GM18868 (cell line): Measurements from ENCODE around the gene NPFF.

Source experiments
- ATAC-seq: cut with Tn5 transposase; IDR thresholded peaks from one replicate; pipeline ENCODE4 v1.9.1; 2021; ENCODE audit warnings: mild to moderate bottlenecking, moderate library complexity; ENCODE audit not compliant: unreplicated experiment

The NPFF gene

GRCh38 chr12:53514628-53515290 is 7.5 kb upstream of the NPFF start:
- no peak for ATAC-seq

DNA sequence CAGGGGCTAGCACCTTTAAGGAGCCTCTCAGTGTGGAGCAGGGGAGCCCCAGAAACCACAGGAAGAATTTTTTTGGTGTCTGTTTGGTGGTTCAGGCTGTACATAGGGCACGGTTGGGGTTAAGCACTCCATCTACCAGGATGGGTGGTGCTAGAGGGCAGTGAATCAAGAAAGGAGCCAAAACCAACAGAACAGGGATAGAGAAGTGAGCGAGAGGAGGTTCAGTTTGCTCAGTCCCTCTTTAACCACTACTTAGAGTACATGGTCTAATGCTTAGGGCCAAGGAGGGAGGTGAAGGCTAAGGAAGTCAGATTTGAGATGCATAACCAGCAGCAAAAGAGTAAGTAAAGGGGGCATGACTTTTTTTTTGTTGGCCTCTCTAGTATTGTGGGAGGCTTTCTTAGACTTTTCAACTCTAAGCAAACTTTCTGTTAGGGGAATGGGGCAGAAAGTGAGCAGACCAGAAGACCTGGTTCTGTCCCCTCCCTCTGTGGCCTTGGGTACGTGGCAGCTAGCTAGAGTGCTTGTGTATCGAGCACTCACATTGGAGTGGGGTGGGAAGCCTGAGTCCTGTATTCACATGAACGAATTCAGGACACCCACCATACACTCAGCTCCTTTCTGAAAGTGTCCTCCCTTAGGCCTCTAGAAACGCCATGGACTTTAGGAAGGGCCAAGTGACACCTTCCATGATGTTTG is 6.6 kb upstream of the NPFF start:
- no peak for ATAC-seq

GRCh38 chr12:53510181-53510812 is 3.0 kb upstream of the NPFF start:
- no peak for ATAC-seq

DNA sequence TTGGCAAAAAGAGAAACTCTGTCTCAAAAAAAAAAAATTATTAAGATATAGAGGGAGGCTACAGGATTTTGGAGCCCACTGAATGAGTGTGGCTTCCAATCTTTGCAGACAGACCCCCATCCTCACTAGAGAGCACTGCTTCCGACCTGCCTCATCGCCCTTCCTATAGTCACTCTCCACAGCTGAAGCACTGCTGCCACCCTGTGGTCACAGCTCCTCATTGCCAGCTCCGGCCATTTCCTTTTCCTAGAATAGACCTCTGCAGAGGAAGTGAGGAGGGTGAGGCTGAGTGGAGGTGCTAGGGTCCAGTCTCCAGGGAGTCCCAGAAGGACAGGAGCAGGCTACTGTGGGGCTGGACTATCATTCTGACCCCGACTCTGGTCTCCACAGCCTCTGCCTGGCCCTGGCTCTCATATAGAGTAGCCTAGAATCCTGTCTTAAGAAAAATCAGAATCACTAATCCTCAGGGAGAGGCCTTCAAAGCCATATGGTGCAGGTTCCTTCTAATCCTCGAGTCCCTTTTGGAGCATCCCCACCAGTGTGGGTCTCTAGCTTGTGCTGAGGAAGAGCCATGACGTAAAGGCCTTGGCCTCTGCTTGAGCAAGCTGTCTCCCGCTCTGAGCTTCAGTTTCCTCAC is 1.4 kb upstream of the NPFF start:
- peak; percentile 86 for ATAC-seq

DNA sequence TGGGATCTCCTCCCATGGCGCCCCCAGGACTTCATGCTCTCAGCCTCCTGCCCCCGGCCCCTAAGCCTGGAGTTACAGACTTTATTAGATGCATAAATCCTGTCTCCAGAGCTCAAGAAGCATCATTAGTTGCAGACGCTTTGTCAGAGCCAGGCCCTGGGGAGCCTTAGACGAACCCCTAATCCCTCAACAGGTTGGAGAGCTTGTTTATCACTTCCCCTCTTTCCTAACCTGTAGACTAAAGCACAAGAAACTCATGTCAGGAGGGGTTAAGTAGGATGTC is 260 bp upstream of the NPFF start:
- ATAC-seq: no peak

GRCh38 chr12:53506450-53506785 is 866 bp downstream of the NPFF start:
- no peak for ATAC-seq

DNA sequence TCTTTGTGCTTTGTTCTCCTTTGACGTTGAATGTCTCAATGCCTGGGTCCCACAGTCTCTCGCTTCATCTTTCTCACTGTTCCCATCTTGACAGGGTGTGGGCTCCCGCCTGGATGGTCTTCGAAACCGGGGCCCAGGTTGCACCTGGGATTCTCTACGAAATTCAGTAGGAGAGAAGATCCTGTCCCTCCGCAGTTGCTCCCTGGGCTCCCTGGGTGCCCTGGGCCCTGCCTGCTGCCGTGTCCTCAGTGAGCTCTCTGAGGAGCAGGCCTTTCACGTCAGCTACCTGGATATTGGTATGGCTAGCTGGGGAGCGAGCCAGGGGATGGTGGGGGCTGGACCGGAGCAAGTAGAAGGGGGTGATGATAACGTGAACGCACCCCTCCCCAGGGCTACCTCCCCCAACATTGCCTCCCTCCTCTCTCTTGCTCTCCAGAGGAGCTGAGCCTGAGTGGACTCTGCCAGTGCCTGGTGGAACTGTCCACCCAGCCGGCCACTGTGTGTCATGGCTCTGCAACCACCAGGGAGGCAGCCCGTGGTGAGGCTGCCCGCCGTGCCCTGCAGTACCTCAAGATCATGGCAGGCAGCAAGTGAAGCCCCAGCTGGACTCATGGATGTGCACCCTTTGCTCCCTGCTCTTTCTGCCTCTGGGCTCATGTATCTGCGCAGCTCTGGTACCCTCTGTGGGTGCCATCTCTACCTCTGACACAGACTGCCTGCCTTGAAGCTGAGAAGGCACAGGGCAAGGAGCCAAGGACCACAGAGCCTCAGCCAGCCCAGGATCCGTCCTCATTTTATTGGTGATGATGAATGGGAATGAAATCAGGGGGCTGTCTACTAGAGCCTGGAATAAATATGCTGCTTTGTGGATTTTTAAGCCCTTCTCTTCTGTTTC is 1.5 kb downstream of the NPFF start:
- no peak for ATAC-seq

- ATAC-seq: no peak
Measured at GRCh38 chr12:53505086-53505485, 2.2 kb downstream of the NPFF start.

DNA sequence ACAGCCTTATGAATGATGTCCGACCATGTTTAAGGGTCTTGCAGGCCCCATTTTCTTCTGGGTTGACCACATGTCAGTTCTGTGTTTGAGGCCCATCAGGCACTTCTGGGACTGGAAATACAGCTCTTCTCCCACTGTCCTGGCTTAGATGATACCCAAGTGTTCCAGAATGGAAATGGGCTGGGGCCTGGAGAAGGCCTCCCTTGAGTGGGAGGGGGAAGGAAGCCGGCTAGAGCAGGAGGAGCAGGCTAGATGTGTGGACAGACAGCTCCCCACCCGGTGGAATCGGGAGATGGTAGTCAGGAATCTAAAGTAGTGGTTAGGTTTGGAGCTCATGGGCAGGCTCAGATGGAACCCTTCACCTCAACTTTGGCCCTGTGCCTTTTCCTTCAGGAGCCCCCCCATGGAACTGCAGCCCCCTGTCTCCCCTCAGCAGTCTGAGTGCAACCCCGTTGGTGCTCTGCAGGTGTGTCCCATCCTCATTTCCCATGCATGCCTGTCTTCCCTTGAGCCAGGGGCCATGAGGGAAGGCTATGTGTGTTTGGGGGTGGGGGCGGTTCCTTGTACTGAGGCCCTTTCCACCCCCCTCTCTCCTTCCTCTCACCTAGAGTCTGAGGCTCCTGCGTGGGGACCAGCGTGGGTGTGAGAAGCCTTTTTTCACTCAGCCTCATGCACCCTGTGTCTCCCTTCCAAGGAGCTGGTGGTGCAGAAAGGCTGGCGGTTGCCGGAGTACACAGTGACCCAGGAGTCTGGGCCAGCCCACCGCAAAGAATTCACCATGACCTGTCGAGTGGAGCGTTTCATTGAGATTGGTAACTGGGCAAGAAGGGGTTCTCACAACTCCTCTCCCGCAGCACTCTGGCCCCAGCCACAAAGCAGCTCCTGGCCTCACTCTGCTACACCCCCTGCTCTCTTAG is 3.0 kb downstream of the NPFF start:
- no peak for ATAC-seq

DNA sequence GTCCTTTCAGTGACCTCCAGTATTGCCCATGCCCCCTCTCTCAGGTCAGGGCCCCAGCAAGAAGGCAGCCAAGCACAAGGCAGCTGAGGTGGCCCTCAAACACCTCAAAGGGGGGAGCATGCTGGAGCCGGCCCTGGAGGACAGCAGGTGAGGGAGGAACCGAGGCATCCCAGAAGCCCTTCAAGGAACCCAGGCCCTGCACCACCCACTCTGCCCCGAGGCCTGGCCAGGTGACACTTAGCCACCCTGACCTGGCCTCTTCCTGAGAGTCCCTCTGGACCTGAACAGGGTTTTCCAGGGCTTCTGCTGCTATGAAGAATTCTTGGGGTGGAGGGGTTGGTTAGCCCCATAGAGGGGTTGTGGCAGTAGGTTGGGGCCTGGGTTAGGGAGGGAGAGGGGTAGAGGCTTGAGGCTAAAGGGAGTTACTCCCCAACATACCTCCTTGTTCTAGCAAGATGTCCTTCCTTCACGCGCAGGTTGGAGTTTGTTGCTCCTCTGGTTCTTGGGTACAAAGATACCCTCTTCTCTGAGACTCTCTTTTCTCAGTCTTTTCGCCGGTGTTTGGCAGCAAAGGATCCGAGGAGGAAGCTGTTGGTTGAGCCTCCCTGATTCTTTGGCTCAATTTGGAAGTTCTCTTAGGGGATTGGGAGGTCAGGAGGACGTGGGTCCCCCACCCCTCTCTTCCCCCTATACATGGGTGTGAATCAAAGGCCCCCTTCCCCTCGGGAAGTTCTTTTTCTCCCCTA is 4.1 kb downstream of the NPFF start:
- ATAC-seq: no peak

GRCh38 chr12:53502331-53502730 is 5.0 kb downstream of the NPFF start:
- no peak for ATAC-seq

DNA sequence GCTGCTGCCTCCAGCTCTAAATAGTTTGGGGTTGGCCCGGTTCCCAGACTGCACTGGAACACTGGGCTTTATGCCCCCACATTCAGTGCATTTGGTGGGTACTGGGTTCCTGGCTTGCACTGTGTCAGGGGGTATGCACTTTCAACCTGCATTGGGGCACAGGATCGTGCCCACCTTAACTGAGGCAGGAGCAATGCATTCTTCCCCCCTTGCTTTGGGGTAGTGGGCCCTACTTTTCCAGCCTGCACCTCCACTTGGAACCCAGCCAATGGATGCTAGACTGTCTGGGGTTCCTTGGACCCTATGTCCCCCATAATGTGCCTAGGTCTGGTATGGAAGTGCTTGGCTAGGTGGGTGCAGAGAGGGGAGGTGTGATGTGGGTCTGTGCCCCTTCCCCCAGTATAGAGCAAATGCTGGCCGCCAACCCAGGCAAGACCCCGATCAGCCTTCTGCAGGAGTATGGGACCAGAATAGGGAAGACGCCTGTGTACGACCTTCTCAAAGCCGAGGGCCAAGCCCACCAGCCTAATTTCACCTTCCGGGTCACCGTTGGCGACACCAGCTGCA is 5.6 kb downstream of the NPFF start:
- ATAC-seq: no peak

DNA sequence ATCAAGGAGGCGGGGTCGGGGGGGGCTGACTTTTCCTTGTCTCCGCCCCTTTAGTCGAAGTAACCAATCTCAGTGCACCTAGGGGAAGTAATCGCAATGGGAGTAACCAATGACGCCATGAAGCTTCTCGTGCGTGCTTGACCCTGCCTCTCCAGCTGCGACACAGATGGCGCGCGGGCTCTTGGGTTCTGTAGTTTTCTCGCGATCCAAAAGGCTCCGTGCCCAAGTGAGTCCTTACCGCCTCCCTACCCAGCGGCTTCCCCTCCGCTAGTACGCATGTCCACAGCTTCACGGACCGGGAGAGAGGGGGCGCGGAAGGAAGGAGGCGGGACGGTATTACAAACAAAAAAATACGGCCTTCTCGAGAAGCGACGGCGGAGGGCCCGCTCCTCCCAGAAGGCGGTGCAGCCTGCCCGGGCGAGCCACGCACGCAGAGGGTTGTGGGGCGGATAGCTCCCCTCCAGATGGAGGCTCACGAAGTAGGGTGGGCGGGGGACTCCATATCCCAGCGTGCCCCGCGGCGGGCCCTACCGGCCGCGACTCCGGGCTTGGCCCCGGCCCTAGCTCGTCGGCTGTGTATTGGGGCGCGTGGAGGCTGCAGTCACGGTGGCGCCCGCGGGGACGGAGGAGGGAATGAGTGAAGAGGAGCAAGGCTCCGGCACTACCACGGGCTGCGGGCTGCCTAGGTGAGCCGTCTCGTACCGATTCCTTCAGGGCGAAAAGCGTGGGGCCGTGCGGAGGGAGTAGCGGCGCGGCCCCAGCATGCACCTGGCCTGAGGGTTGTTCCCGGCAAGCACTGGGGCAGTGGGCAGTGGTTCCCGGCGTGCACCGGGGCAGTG is 6.3 kb downstream of the NPFF start, which contains the start of gene TARBP2:
TARBP2 (plus strand) TSS at position 508 of the 839 bp plus-strand sequence; CDS start at position 634, 126 bp downstream.
- ATAC-seq: peak; percentile 77

GRCh38 chr12:53500142-53500775 is 7.0 kb downstream of the NPFF start:
- no peak for ATAC-seq

DNA sequence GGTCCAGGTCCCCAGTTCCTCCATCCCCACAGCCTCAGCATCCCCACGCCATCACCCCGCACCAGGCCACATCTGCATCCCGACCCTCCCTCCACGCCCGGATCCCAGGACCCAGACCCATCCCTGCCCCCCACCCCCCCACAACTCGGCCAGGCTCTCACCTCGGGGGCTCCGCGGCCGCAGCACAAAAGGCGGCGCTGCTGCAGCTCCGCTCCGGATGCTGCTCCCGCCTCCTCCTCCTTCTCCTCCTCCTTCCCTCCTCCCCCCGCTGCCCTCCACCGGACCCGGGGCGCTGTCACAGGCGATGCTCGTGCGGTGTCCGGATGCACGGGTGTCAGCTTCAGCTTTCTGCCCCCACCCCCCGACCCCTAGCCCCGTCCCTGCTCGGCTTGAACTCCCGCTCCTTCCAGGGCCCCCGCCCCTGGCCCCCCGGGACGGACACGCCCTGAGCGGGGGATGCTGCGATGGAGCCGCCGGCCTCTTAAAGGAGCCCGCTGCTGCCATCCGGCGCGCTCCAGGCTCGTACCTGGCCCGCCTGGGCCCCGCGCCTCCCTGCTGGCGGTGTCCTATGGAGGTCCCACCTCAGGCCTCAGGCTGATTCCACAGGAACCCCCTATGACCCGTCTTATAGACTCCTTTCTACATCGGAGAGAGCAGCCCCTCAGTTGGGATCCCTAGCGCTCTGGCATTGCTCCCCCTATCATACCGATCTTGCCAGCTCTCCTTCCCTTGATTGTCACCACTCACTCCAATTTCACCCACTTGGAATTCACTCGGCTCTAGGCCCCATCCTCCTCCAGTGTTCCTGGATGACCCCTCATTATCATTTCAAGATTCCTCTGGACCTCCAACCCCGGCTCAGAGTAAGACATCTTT is 7.8 kb downstream of the NPFF start, which contains the start of gene MAP3K12:
MAP3K12 (minus strand) TSS at position 193 of the 876 bp plus-strand sequence. CDS start 12,067 bp downstream, outside the sequence.
- no peak for ATAC-seq

DNA sequence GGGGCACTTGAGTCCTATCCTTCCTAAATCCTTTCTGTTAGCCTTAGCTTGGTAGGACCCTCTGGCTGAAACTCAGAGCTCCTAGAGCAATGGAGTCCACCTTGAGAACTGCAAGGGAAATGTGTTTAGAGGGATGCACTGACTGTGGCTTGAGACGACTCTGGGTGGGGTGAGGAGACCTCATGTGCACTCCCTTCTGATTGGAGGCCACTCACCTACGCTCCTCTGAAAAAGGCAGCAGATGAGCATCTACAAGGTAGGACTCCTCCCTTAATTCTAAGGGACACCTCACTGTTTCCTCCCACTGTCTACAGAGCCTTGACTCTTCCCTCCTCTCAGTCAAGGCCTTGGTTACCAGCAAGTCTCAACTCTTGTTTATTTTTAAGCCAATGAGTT is 9.1 kb downstream of the NPFF start:
- no peak for ATAC-seq
